CD8-positive, alpha-beta memory T cell (primary cell): ENCODE results near the gene GYPC. TPM values are rescaled to one million over a fixed set of nuclear protein-coding genes. Genes with fewer than 3 reads are reported as not detected.
"Not testable (repeated sequence)": the region's sequence is repeated elsewhere in the genome, so short reads cannot be mapped to it uniquely, and the experiment has no call there.

ENCODE experiments used
- CTCF ChIA-PET: fragments of 350-600 bp; sonication (Branson Sonifier 250); formaldehyde crosslinking; loops from one replicate; lab custom pipeline; 2021; ENCODE audit warnings: antibody characterized with exemption; lab: Charles Lee
- POLR2A ChIA-PET: fragments of 350-600 bp; sonication (Branson Sonifier 250); formaldehyde crosslinking; loops from one replicate; lab custom pipeline; 2021; ENCODE audit warnings: antibody characterized with exemption; lab: Charles Lee
- DNase-seq, 5 donors: peaks; one replicate each; pipeline versions ENCODE4 v3.0.0 to v3.0.0-alpha.2; 2020 to 2022; ENCODE audit warnings: mixed read lengths in 1 of 5
- H3K27ac ChIP-seq: one replicate; pipeline ENCODE4 v1.7.0; 2013; ENCODE audit warnings: low read depth, mild to moderate bottlenecking, low read length, moderate library complexity
- H3K27me3 ChIP-seq: 2 replicates; pipeline ENCODE4 v1.7.0; 2013; ENCODE audit warnings: low read length, mild to moderate bottlenecking; ENCODE audit not compliant: insufficient read depth, poor library complexity, severe bottlenecking
- H3K36me3 ChIP-seq: 2 replicates; pipeline ENCODE4 v1.7.0; 2013; ENCODE audit warnings: mild to moderate bottlenecking, low read length, moderate library complexity; ENCODE audit not compliant: insufficient read depth
- H3K4me1 ChIP-seq: 2 replicates; pipeline ENCODE4 v1.7.0; 2013; ENCODE audit warnings: mild to moderate bottlenecking, low read length, moderate library complexity; ENCODE audit not compliant: insufficient read depth
- H3K4me3 ChIP-seq: 2 replicates; pipeline ENCODE4 v1.7.0; 2013; ENCODE audit warnings: mild to moderate bottlenecking, low read length
- H3K9me3 ChIP-seq: 2 replicates; pipeline ENCODE4 v1.7.0; 2013; ENCODE audit warnings: mild to moderate bottlenecking, low read length
- H3K27ac Mint-ChIP-seq, 8 donors: one replicate each; pipeline ENCODE4 v1.8.0; 2020 to 2021; ENCODE audit warnings: mixed read lengths in 8 of 8, mild to moderate bottlenecking in 6 of 8, inconsistent platforms in 3 of 8, moderate library complexity in 3 of 8
- H3K27me3 Mint-ChIP-seq, 2 donors: one replicate each; pipeline ENCODE4 v1.8.0; 2020 to 2021; ENCODE audit warnings: mixed read lengths in 2 of 2, mild to moderate bottlenecking in 1 of 2, moderate library complexity in 1 of 2
- H3K36me3 Mint-ChIP-seq, 3 donors: one replicate each; pipeline ENCODE4 v1.8.0; 2020 to 2021; ENCODE audit warnings: mixed read lengths in 3 of 3, inconsistent platforms in 1 of 3, mild to moderate bottlenecking in 1 of 3
- H3K4me1 Mint-ChIP-seq, 3 donors: one replicate each; pipeline ENCODE4 v1.8.0; 2020 to 2021; ENCODE audit warnings: mixed read lengths in 3 of 3, inconsistent platforms in 1 of 3, mild to moderate bottlenecking in 1 of 3
- H3K4me3 Mint-ChIP-seq, 7 donors: one replicate each; pipeline ENCODE4 v1.8.0; 2020 to 2021; ENCODE audit warnings: mixed read lengths in 7 of 7, mild to moderate bottlenecking in 6 of 7, moderate library complexity in 4 of 7, inconsistent platforms in 2 of 7
- H3K9me3 Mint-ChIP-seq, 5 donors: one replicate each; pipeline ENCODE4 v1.8.0; 2020 to 2022; ENCODE audit warnings: mixed read lengths in 5 of 5, mild to moderate bottlenecking in 3 of 5, moderate library complexity in 2 of 5, inconsistent platforms in 1 of 5
- polyA plus RNA-seq: library from polyadenylated mRNA; unstranded; fragments of 300-500 nt; fragmentation: Illumina TruSeq; gene quantifications from one replicate; pipeline ENCODE4 v1.2.3, GENCODE V29; 2021
- total RNA-seq, 2 experiments: library from RNA; stranded (reverse); gene quantifications; one replicate each; pipeline ENCODE4 v1.2.3, GENCODE V29; 2021

The GYPC gene
- total and polyA plus RNA-seq, 3 experiments from 2014 or later, result 102 to 226 (median 102) TPM

GRCh38 chr2:126643972-126644371 is 12.0 kb upstream of the GYPC start:
- H3K4me3 Mint-ChIP-seq, result no peak overlapping the region
- no peaks in the 10 kb centered on the region for H3K27me3 ChIP-seq
- no peaks in the 10 kb centered on the region for H3K9me3 ChIP-seq
- no peaks in the 10 kb centered on the region for H3K4me1 ChIP-seq
- H3K27ac ChIP-seq, result peak overlapping the region; percentile 63
- H3K36me3 Mint-ChIP-seq, result peaks cover 0 to 4% (median 2%) of the 10 kb centered on the region in 3 donors
- peaks cover 0 to 3% (median 2%) of the 10 kb centered on the region in 3 donors for H3K4me1 Mint-ChIP-seq
- no peaks in the 10 kb centered on the region for H3K36me3 ChIP-seq
- CTCF ChIA-PET, result interaction anchor here (1.1 kb wide), 1 partner anchor 9 kb away, joined by 4 read pairs; no protein-coding TSS in a partner anchor
- no peaks in the 10 kb centered on the region for H3K9me3 Mint-ChIP-seq
- POLR2A ChIA-PET, result no interaction called here
- no peak overlapping the region for H3K4me3 ChIP-seq
- peaks cover 4 to 7% of the 10 kb centered on the region in 2 donors for H3K27me3 Mint-ChIP-seq
- H3K27ac Mint-ChIP-seq, result peak overlapping the region in 2 of 8 donors; percentile 18 to 43
- no peak for DNase-seq

- Histone ChIP-seq H3K27me3 (no peaks in the 10 kb centered on the region), H3K4me3 (no peak overlapping the region), H3K9me3 (no peaks in the 10 kb centered on the region), H3K4me1 (no peaks in the 10 kb centered on the region), H3K27ac (peak overlapping the region; percentile 63), H3K36me3 (no peaks in the 10 kb centered on the region)
- ChIA-PET POLR2A (no interaction called here), CTCF (interaction anchor here (1.1 to 1.4 kb wide), 2 partner anchors 9 to 117 kb away, joined by 4 read pairs; no protein-coding TSS in a partner anchor)
- DNase-seq, result no peak
- Mint-ChIP-seq H3K27me3 (peaks cover 4 to 5% of the 10 kb centered on the region in 2 donors), H3K4me3 (no peak overlapping the region), H3K4me1 (peaks cover 0 to 3% (median 2%) of the 10 kb centered on the region in 3 donors), H3K9me3 (no peaks in the 10 kb centered on the region), H3K36me3 (peaks cover 0 to 4% (median 2%) of the 10 kb centered on the region in 3 donors), H3K27ac (no peak overlapping the region)
Observed at GRCh38 chr2:126644630-126645191, 11.2 kb upstream of the GYPC start.

- Mint-ChIP-seq H3K9me3 (no peaks in the 10 kb centered on the region), H3K27me3 (peaks cover 4 to 5% of the 10 kb centered on the region in 2 donors), H3K4me1 (peaks cover 0 to 3% (median 2%) of the 10 kb centered on the region in 3 donors), H3K4me3 (no peak overlapping the region), H3K36me3 (peaks cover 0 to 8% (median 2%) of the 10 kb centered on the region in 3 donors), H3K27ac (no peak overlapping the region)
- no peak for DNase-seq
- POLR2A ChIA-PET, result no interaction called here
- Histone ChIP-seq H3K4me1 (no peaks in the 10 kb centered on the region), H3K4me3 (no peak overlapping the region), H3K9me3 (no peaks in the 10 kb centered on the region), H3K36me3 (no peaks in the 10 kb centered on the region), H3K27me3 (no peaks in the 10 kb centered on the region), H3K27ac (peak overlapping the region; percentile 63)
- CTCF ChIA-PET, result interaction anchor here (0.9 to 1.4 kb wide), 2 partner anchors 10 to 117 kb away, joined by 3 to 4 read pairs; no protein-coding TSS in a partner anchor
Observed at GRCh38 chr2:126645211-126645618, 10.7 kb upstream of the GYPC start.

GRCh38 chr2:126646026-126646425 is 9.9 kb upstream of the GYPC start:
- peaks cover 4 to 5% of the 10 kb centered on the region in 2 donors for H3K27me3 Mint-ChIP-seq
- Histone ChIP-seq H3K4me1 (no peaks in the 10 kb centered on the region), H3K36me3 (no peaks in the 10 kb centered on the region), H3K27ac (no peak overlapping the region), H3K27me3 (no peaks in the 10 kb centered on the region), H3K4me3 (no peak overlapping the region), H3K9me3 (no peaks in the 10 kb centered on the region)
- ChIA-PET POLR2A (no interaction called here), CTCF (interaction anchor here (0.9 to 1.4 kb wide), 2 partner anchors 11 to 118 kb away, joined by 3 to 4 read pairs; no protein-coding TSS in a partner anchor)
- peaks cover 0 to 1% (median 0%) of the 10 kb centered on the region in 5 donors for H3K9me3 Mint-ChIP-seq
- peaks cover 0 to 3% (median 2%) of the 10 kb centered on the region in 3 donors for H3K4me1 Mint-ChIP-seq
- no peak for DNase-seq
- H3K36me3 Mint-ChIP-seq, result peaks cover 0 to 16% (median 2%) of the 10 kb centered on the region in 3 donors
- H3K4me3 Mint-ChIP-seq, result no peak overlapping the region
- no peak overlapping the region for H3K27ac Mint-ChIP-seq

GRCh38 chr2:126647714-126648344 is 8.1 kb upstream of the GYPC start:
- H3K4me3 Mint-ChIP-seq, H3K4me1 Mint-ChIP-seq, DNase-seq, H3K27ac ChIP-seq, H3K36me3 ChIP-seq, H3K4me3 ChIP-seq, H3K27ac Mint-ChIP-seq, POLR2A ChIA-PET, CTCF ChIA-PET, H3K9me3 ChIP-seq, H3K27me3 Mint-ChIP-seq, H3K9me3 Mint-ChIP-seq, H3K4me1 ChIP-seq, H3K27me3 ChIP-seq: not testable (repeated sequence)
- H3K36me3 Mint-ChIP-seq, result peaks cover 0 to 16% (median 2%) of the 10 kb centered on the region in 3 donors

GRCh38 chr2:126648345-126648786 is 7.6 kb upstream of the GYPC start:
- H3K4me3 Mint-ChIP-seq, H3K4me1 Mint-ChIP-seq, H3K27ac Mint-ChIP-seq, H3K27me3 Mint-ChIP-seq, CTCF ChIA-PET, DNase-seq, POLR2A ChIA-PET, H3K36me3 ChIP-seq, H3K9me3 Mint-ChIP-seq, H3K9me3 ChIP-seq, H3K4me1 ChIP-seq, H3K27me3 ChIP-seq, H3K4me3 ChIP-seq: not testable (repeated sequence)
- peaks cover 0 to 16% (median 2%) of the 10 kb centered on the region in 3 donors for H3K36me3 Mint-ChIP-seq
- peak overlapping the region; percentile 6 for H3K27ac ChIP-seq

GRCh38 chr2:126649101-126649500 is 6.9 kb upstream of the GYPC start:
- ChIA-PET CTCF (interaction anchor here (1.1 kb wide), 1 partner anchor 128 kb away, joined by 3 read pairs; no protein-coding TSS in a partner anchor), POLR2A (no interaction called here)
- peaks cover 0 to 16% (median 2%) of the 10 kb centered on the region in 3 donors for H3K36me3 Mint-ChIP-seq

GRCh38 chr2:126650994-126651393 is 5.0 kb upstream of the GYPC start:
- Histone ChIP-seq H3K27ac (no peak overlapping the region), H3K4me1 (peaks cover 10% of the 10 kb centered on the region), H3K36me3 (no peaks in the 10 kb centered on the region), H3K4me3 (no peak overlapping the region), H3K27me3 (no peaks in the 10 kb centered on the region), H3K9me3 (no peaks in the 10 kb centered on the region)
- no peak for DNase-seq
- peaks cover 0 to 1% (median 0%) of the 10 kb centered on the region in 5 donors for H3K9me3 Mint-ChIP-seq
- ChIA-PET POLR2A (no interaction called here), CTCF (no interaction called here)
- peaks cover 0 to 4% of the 10 kb centered on the region in 2 donors for H3K27me3 Mint-ChIP-seq
- H3K27ac Mint-ChIP-seq, result peak overlapping the region in 1 of 8 donors; percentile 81
- H3K4me3 Mint-ChIP-seq, result no peak overlapping the region
- H3K4me1 Mint-ChIP-seq, result peaks cover 11 to 13% (median 12%) of the 10 kb centered on the region in 3 donors
- H3K36me3 Mint-ChIP-seq, result peaks cover 2 to 16% (median 3%) of the 10 kb centered on the region in 3 donors

More at GRCh38 chr2:126649101-126649500, 6.9 kb upstream of the GYPC start:
- H3K9me3 Mint-ChIP-seq, result peaks cover 0 to 1% (median 0%) of the 10 kb centered on the region in 5 donors
- Histone ChIP-seq H3K27me3 (no peaks in the 10 kb centered on the region), H3K4me3 (no peak overlapping the region), H3K36me3 (no peaks in the 10 kb centered on the region), H3K27ac (peak overlapping the region; percentile 6), H3K4me1 (no peaks in the 10 kb centered on the region), H3K9me3 (no peaks in the 10 kb centered on the region)
- H3K27me3 Mint-ChIP-seq, result peaks cover under 1 to 2% of the 10 kb centered on the region in 2 donors
- peaks cover 0 to 3% (median 3%) of the 10 kb centered on the region in 3 donors for H3K4me1 Mint-ChIP-seq
- H3K27ac Mint-ChIP-seq, result no peak overlapping the region
- DNase-seq, result no peak
- H3K4me3 Mint-ChIP-seq, result no peak overlapping the region
